GM21717 (cell line): ENCODE results near the gene OXNAD1.

Experiments
- ATAC-seq: cut with Tn5 transposase; IDR thresholded peaks from one replicate; pipeline ENCODE4 v1.9.1; 2021; ENCODE audit warnings: mild to moderate bottlenecking, moderate library complexity; ENCODE audit not compliant: unreplicated experiment

Gene OXNAD1

GRCh38 chr3:16247282-16248061 is 17.5 kb upstream of the OXNAD1 start:
- peak; percentile 83 for ATAC-seq

GRCh38 chr3:16248556-16248955 is 16.5 kb upstream of the OXNAD1 start:
- no peak for ATAC-seq

DNA sequence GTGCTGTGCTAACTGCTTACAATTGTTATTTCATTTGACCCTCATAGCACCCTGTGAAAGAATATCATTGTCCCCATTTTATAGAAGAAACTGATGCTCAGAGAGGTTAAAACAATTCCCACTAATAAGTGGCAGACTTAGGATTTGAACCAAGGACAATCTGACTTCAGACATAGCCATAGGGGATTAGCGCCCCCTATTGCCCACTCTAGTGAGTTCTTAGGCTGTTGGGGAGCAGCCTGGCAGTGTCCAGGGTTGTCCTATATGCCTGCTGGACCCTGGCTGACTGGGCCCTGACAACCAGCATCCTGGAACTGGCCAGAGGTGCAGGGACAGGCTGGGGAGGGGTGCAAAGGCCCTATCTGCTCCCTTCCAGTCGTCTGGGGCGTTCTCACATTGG is 15.7 kb upstream of the OXNAD1 start:
- no peak for ATAC-seq

DNA sequence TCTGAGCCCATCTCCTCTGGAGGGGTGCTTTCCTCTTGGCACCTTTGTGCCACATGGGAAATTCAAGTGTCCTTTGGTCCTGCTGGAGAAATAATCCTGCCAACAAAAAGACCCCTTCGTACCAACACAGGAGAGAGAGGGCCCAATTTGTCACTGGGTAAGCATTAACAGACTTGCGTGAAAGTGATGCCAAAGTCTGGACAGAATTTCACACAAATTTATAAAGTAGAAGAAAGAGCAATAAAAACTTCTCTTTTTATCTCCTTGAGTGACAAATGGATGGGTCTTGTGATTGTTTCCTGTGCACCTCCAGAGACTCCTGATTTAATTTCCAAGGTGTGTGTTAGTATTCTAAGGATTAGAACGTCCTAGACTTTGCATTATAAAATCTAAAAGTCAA is 15.1 kb upstream of the OXNAD1 start:
- no peak for ATAC-seq

GRCh38 chr3:16251316-16252085 is 13.5 kb upstream of the OXNAD1 start:
- ATAC-seq = no peak

DNA sequence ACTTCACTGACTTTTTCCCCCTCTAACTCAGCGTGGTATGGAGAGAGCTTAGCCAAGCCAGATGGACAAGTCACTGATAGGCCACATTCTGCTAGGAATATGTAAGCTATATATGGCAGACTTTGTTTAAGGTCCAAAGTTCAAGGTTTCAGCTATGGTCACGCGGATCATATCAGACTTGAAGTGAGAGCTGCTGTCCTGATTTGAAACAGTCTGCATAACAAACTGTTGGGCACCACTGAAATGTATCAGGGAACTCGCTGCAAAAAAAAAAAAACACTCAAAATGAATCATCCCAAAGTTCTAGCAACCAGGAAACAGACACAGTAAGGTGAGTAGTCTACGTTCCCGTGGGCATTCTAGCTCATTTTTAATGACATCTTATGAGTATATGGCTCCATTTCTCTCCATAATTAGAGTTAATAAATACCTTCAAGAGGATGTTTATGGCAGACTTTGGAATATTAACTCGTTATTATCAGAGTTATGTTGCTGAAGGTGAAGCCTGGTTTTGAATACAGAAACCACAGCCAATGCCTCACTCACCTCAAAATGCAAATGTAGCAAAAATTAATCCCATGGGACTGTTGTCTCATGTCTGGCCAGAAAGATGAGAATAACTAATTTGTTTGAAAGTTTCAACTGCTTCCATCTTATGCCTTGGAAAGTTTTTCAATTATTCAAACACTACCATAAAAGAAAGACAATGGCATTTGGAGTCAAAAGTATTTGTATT is 12.6 kb upstream of the OXNAD1 start:
- ATAC-seq = no peak

DNA sequence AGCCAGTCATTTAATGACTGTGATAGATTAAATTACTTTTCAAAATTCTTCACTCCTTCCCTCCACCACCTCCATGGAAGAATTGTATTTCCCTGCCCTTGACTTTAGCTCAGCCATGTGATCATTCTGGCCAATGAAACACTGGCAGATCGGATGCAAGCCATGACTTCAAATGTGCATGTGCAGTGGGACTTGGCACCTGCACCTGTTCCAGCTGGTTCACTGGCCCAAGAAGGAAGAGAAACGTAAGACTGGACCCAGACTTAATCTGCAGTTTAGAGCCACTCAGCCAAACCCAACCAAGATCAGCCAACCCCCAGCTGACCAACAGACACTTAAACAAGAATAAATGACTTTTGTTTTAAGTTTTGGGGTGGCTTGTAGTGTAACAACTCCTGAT is 12.0 kb upstream of the OXNAD1 start:
- no peak for ATAC-seq

GRCh38 chr3:16253601-16254000 is 11.4 kb upstream of the OXNAD1 start:
- ATAC-seq = no peak

GRCh38 chr3:16254916-16255315 is 10.1 kb upstream of the OXNAD1 start:
- ATAC-seq = no peak

GRCh38 chr3:16255326-16255725 is 9.7 kb upstream of the OXNAD1 start:
- ATAC-seq = no peak

DNA sequence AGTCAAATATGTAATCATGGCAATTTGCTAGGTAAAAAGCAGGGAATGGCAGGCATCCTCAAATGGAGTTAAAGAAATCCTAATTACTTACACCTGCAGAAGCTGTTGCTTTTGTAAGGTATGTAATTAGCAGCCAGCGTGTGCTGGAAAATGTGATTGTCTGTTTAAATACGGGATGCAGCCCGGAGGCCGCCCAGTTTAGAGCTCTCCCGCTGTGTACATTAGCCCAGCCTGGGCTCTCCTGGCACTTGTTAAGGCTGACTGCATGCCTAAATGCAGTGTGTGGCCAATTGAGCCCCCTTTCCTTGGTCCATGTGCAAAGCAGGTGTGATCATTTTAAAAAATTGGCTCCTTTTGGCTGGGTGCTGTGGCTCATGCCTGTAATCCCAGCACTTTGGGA is 9.3 kb upstream of the OXNAD1 start:
- ATAC-seq = no peak

- ATAC-seq = no peak
Measured at GRCh38 chr3:16257309-16257708, 7.7 kb upstream of the OXNAD1 start.

DNA sequence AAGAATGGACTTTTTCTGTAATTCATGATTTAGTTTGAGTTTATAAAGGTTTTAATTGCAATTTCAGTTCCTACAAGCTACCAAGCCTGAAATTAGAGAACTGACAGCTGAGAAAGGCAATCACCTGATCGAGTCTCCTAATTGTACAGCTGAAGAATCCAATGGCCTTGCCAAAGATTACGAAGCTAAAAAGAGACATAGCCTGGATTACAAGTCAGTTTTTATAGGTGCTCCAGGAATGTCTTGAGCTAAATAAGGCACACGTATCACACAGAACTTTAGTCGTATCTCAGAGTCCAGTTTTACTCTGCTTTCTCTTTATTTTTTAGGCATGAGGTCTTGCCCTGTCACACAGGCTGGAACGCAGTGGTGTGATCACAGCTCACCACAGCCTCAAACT is 6.8 kb upstream of the OXNAD1 start:
- no peak for ATAC-seq

GRCh38 chr3:16258866-16259265 is 6.1 kb upstream of the OXNAD1 start:
- ATAC-seq = no peak

- no peak for ATAC-seq
Measured at GRCh38 chr3:16260046-16260445, 5.0 kb upstream of the OXNAD1 start.

DNA sequence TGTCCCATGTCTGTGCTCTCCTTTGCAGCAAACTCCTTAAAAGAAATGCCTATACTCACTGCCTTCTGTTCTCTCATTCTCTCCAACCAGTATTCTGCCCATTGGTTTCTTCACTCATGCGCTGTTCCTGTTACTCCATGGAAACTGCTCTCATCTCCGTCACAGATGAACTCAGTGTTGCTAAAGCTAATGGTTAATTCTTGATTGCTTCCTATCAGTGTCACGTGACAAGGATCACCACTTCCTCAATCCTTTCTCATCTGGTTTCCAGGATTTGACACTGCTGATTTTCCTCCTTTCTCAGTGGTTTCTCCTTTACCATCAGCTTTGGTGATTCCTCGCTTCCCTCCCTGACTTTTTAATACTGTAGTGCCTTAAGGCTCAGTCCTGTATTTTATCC is 2.8 kb upstream of the OXNAD1 start:
- ATAC-seq = no peak

DNA sequence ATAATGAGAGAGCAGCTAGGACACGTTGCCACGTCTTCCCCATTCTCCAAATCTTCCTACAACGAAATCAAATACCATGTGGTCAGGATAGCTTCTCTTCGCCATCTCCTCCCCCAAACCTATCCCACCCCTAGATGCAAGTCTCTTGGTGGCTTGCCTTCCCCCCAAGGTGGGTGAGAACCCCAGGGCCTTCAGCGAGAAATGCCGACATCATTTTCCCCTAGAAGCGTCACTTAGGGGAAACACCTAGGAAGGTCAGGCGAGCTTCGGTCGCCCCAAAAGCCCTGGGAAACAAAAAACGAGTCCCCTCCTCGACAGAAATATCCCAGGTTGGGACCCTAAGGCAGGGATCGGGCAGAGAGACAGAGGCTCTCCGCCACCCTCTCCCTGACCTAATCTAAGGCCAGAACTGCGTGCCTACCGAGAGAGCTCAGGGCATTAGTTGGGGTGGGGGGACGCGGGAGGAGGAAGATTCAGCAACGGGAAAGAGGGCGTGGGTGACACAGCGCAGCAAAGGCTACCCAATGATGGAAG is 771 bp upstream of the OXNAD1 start:
- no peak for ATAC-seq

DNA sequence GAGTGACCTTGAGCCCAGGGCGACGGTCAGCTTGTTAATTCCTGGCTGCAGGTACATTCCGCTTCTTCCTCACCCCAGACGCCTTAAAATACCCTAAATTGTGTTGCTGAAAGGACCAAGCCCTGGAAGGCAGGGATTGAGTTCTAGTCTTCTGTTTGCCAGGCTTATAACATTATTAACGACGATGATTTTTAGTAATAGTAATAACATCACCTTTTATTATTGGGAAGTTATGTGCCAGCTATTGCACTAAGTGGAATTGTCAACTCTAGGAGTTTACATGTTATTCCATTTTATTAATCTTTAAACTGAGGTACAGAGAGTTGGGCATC is 409 bp downstream of the OXNAD1 start:
- ATAC-seq = no peak

GRCh38 chr3:16266714-16267113 is 1.7 kb downstream of the OXNAD1 start:
- no peak for ATAC-seq

GRCh38 chr3:16270855-16271254 is 5.8 kb downstream of the OXNAD1 start:
- ATAC-seq = no peak

DNA sequence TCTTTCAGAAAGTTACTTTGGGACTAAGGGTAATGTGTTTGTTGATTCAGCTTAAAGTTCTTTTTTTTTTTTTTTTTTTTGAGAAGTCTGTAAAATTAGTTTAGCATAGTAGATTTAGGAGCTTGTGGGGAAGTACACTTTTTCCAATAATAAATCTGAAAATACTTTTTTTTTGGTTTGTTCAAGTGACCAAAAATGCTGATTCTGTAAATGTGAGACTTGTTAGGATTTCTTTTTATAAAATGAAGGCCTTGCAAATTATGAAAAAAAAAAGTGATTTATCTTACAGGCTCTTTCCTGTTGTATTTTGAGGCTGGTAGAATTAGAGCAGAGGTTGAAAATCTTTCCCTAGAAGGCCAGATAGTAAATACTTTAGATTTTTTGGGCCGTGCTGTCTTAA is 7.6 kb downstream of the OXNAD1 start:
- ATAC-seq = no peak

DNA sequence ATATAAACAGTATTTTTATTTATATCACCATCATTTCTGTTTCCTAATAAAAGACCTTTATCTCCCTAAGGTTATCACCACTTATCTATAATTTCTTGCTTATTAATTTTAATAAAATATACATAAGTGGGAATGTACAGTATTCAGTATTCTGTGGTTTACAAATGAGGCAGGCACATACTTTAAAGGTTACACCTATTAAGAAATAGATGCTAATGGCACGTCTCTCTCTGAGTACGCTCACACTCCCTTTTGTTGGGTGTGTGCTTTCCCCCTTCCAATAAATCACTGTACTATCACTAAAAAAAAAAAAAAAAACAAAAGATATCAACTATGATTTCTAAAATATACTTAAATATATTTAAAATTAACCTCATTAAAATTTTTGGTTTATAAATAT is 8.9 kb downstream of the OXNAD1 start:
- no peak for ATAC-seq
